ENCODE measurements around the gene RETREG1. TPM values are rescaled to one million over a fixed set of nuclear protein-coding genes. Genes with fewer than 3 reads are reported as not detected.

The RETREG1 gene
- total RNA-seq, 1 experiment from 2014 or later: 3.4 TPM

GRCh38 chr5:16548115-16548514 lies 68.7 kb downstream of the RETREG1 start:
- H3K79me1 ChIP-seq (ENCODE audit: insufficient read depth, low read depth, low read length, poor library complexity, severe bottlenecking): no peaks in the 10 kb centered on the region
- no peaks in the 10 kb centered on the region for H3K79me2 ChIP-seq (ENCODE audit: insufficient read depth, low read length)
- no peak overlapping the region for H2BK15ac ChIP-seq (ENCODE audit: low read depth, low read length)
- H3K4ac ChIP-seq (ENCODE audit: low read depth, low read length): no peak overlapping the region
- Mint-ChIP-seq H3K4me1 (peaks cover 11 to 14% of the 10 kb centered on the region in 2 experiments), H3K9me3 (no peaks in the 10 kb centered on the region), H3K4me3 (no peak overlapping the region), H3K36me3 (ENCODE audit: insufficient read depth in 1 of 3, low read depth in 3 of 3) (no peaks in the 10 kb centered on the region), H3K27me3 (ENCODE audit: low read depth) (no peaks in the 10 kb centered on the region), H3K27ac (no peak overlapping the region)
- no peak overlapping the region for H2AFZ ChIP-seq (ENCODE audit: low read length)
- H3K14ac ChIP-seq (ENCODE audit: insufficient read depth, low read length): no peak overlapping the region
- H3K23ac ChIP-seq (ENCODE audit: insufficient read length, low read depth, low read length): no peak overlapping the region
- H4K8ac ChIP-seq (replicated peaks; ENCODE audit: insufficient read length, low read depth, low read length): no peak overlapping the region
- no peaks in the 10 kb centered on the region for H4K20me1 ChIP-seq (ENCODE audit: control insufficient read depth, insufficient read depth, insufficient read length)
- H3K4me2 ChIP-seq (ENCODE audit: insufficient read depth, insufficient read length, low read length): no peak overlapping the region
- WGBS (ENCODE audit: extremely low coverage, insufficient read length, low lambda C conversion rate): no CpG with 5 or more reads among the region's 2 CpGs
- H2BK120ac ChIP-seq (ENCODE audit: low read depth, low read length, poor library complexity, severe bottlenecking): no peak overlapping the region
- H2AK5ac ChIP-seq (ENCODE audit: insufficient read length, low read length): no peak overlapping the region
- H3K9me3 ChIP-seq (ENCODE audit: control insufficient read depth, low read depth, low read length): no peaks in the 10 kb centered on the region
- no peak overlapping the region for H4K5ac ChIP-seq (ENCODE audit: insufficient read length, low read depth, low read length)
- H2BK5ac ChIP-seq (ENCODE audit: insufficient read length, low read length): no peak overlapping the region
- H3K23me2 ChIP-seq (ENCODE audit: insufficient read length, low read depth, low read length, poor library complexity, severe bottlenecking): no peaks in the 10 kb centered on the region
- H2BK12ac ChIP-seq (ENCODE audit: insufficient read length, low read depth, low read length): no peak overlapping the region
- H3K27me3 ChIP-seq (ENCODE audit: insufficient read depth, low read length): no peaks in the 10 kb centered on the region
- no peak overlapping the region for H3K18ac ChIP-seq (ENCODE audit: insufficient read length, low read depth, low read length)
- TF ChIP-seq CTCF (conservative IDR thresholded peaks at IDR 0.05): no peak
- H4K91ac ChIP-seq (ENCODE audit: insufficient read length, low read depth, low read length): no peak overlapping the region
- no peak overlapping the region for H3K9ac ChIP-seq (ENCODE audit: extremely low read depth, insufficient read length, low read length)
- no peak overlapping the region for H3K56ac ChIP-seq (ENCODE audit: insufficient read length, low read depth, low read length)
- H3K4me1 ChIP-seq (ENCODE audit: insufficient read depth, low read length): no peaks in the 10 kb centered on the region
- DNase-seq: no peak
- no peak overlapping the region for H3K27ac ChIP-seq (ENCODE audit: insufficient read length, low read depth, low read length)
- no peak overlapping the region for H3T11ph ChIP-seq (ENCODE audit: low read length)
- no peak overlapping the region for H2BK20ac ChIP-seq (ENCODE audit: low read depth, low read length, poor library complexity, severe bottlenecking)
